Peyer's patch (tissue), 4 donors: ENCODE measurements around the gene SS18L1. TPM values are rescaled to one million over a fixed set of nuclear protein-coding genes. Genes with fewer than 3 reads are reported as not detected.

Source experiments
- DNase-seq, 3 donors: peaks; one replicate each; pipeline ENCODE4 v3.0.0-alpha.2; 2017 to 2019
- H3K27ac ChIP-seq, 4 donors: fragments of 200-600 bp; sonication (generic); one replicate each; pipeline ENCODE4 v1.5.1; 2016 to 2019
- H3K27me3 ChIP-seq, 2 donors: fragments of 200-600 bp; sonication (generic); one replicate each; pipeline ENCODE4 v1.5.1; 2019
- H3K36me3 ChIP-seq, 3 donors: fragments of 200-600 bp; sonication (generic); one replicate each; pipeline ENCODE4 v1.5.1; 2016 to 2019
- H3K4me1 ChIP-seq, 4 donors: fragments of 200-600 bp; sonication (generic); one replicate each; pipeline ENCODE4 v1.5.1; 2016 to 2019
- H3K4me3 ChIP-seq, 4 donors: fragments of 200-600 bp; sonication (generic); 1 replicate in 3 of 4; 2 replicates in 1 of 4; pipeline ENCODE4 v1.5.1; 2016 to 2019; ENCODE audit warnings: mild to moderate bottlenecking in 1 of 4
- H3K9me3 ChIP-seq, 4 donors: fragments of 200-600 bp; sonication (generic); one replicate each; pipeline ENCODE4 v1.5.1; 2016 to 2019; ENCODE audit warnings: mild to moderate bottlenecking in 1 of 4
- CTCF ChIP-seq, 6 experiments: fragments of 450-650 bp in 4 of 6; fragments of 200-600 bp in 2 of 6; sonication (generic) in 1 of 6; IDR thresholded peaks; one replicate each; pipeline ENCODE4 v1.5.1; 2017 to 2019; ENCODE audit warnings: antibody characterized with exemption in 6 of 6, mild to moderate bottlenecking in 3 of 6, moderate library complexity in 1 of 6
- POLR2A ChIP-seq, 2 donors: fragments of 450-650 bp; IDR thresholded peaks; one replicate each; pipeline ENCODE4 v1.5.1; 2017; ENCODE audit warnings: antibody characterized with exemption in 2 of 2, mild to moderate bottlenecking in 2 of 2, moderate library complexity in 2 of 2
- total RNA-seq, 4 donors: library from RNA; depleted of rRNA; stranded (reverse); fragments of >200 nt; gene quantifications; one replicate each; pipeline ENCODE4 v1.1.0, GENCODE V29; 2016

The SS18L1 gene
- total RNA-seq, 4 donors from 2014 or later: 14.9 to 27.2 (median 24.5) TPM

GRCh38 chr20:62136283-62137091, 7.1 kb upstream of the SS18L1 start:
- Histone ChIP-seq H3K27me3 (no peaks in the 10 kb centered on the region), H3K27ac (no peak overlapping the region), H3K4me3 (no peak overlapping the region), H3K9me3 (no peaks in the 10 kb centered on the region), H3K4me1 (peaks cover 0 to 27% (median 4%) of the 10 kb centered on the region in 4 donors), H3K36me3 (peaks cover 0 to 89% (median 3%) of the 10 kb centered on the region in 3 donors)
- TF ChIP-seq POLR2A (IDR thresholded peaks at IDR 0.05): no peak
- TF ChIP-seq CTCF (IDR thresholded peaks at IDR 0.05): peak; percentile 62 to 79 (median 74)
- peak; percentile 76 to 90 (median 78) for DNase-seq

- peaks cover 0 to 84% (median 3%) of the 10 kb centered on the region in 3 donors for H3K36me3 ChIP-seq
- TF ChIP-seq CTCF (IDR thresholded peaks at IDR 0.05): no peak
- no peak for TF ChIP-seq POLR2A (IDR thresholded peaks at IDR 0.05)
- no peak for DNase-seq
- H3K4me1 ChIP-seq: peaks cover 0 to 33% (median 9%) of the 10 kb centered on the region in 4 donors
- H3K27me3 ChIP-seq: no peaks in the 10 kb centered on the region
- no peak overlapping the region for H3K4me3 ChIP-seq
- no peak overlapping the region for H3K27ac ChIP-seq
- H3K9me3 ChIP-seq: no peaks in the 10 kb centered on the region
Measured at GRCh38 chr20:62137092-62137384, 6.5 kb upstream of the SS18L1 start.

GRCh38 chr20:62137478-62138203, 5.9 kb upstream of the SS18L1 start:
- Histone ChIP-seq H3K27ac (no peak overlapping the region), H3K9me3 (no peaks in the 10 kb centered on the region), H3K4me3 (no peak overlapping the region), H3K27me3 (no peaks in the 10 kb centered on the region), H3K36me3 (peaks cover 0 to 78% (median 3%) of the 10 kb centered on the region in 3 donors), H3K4me1 (peaks cover 0 to 32% (median 9%) of the 10 kb centered on the region in 4 donors)
- no peak for DNase-seq
- TF ChIP-seq POLR2A (IDR thresholded peaks at IDR 0.05) (no peak), CTCF (IDR thresholded peaks at IDR 0.05) (no peak)

GRCh38 chr20:62138204-62138543, 5.4 kb upstream of the SS18L1 start:
- TF ChIP-seq CTCF (IDR thresholded peaks at IDR 0.05) (no peak), POLR2A (IDR thresholded peaks at IDR 0.05) (no peak)
- Histone ChIP-seq H3K4me3 (no peak overlapping the region), H3K27me3 (no peaks in the 10 kb centered on the region), H3K36me3 (peaks cover 0 to 72% (median 3%) of the 10 kb centered on the region in 3 donors), H3K27ac (no peak overlapping the region), H3K4me1 (peaks cover 0 to 30% (median 9%) of the 10 kb centered on the region in 4 donors), H3K9me3 (no peaks in the 10 kb centered on the region)
- no peak for DNase-seq

- Histone ChIP-seq H3K27ac (no peak overlapping the region), H3K4me1 (peaks cover 0 to 30% (median 9%) of the 10 kb centered on the region in 4 donors), H3K36me3 (peaks cover 0 to 65% (median 3%) of the 10 kb centered on the region in 3 donors), H3K4me3 (no peak overlapping the region), H3K27me3 (no peaks in the 10 kb centered on the region), H3K9me3 (no peaks in the 10 kb centered on the region)
- DNase-seq: no peak
- TF ChIP-seq POLR2A (IDR thresholded peaks at IDR 0.05) (no peak), CTCF (IDR thresholded peaks at IDR 0.05) (no peak)
Measured at GRCh38 chr20:62138912-62139311, 4.7 kb upstream of the SS18L1 start.
